ENCODE data around the gene CPLX1. TPM values are rescaled to one million over a fixed set of nuclear protein-coding genes. Genes with fewer than 3 reads are reported as not detected.

CPLX1 gene
- under 1 TPM in 3 of 4 donors, not detected in 1; 0.12 to 0.34 (median 0.13) TPM for total RNA-seq

DNA sequence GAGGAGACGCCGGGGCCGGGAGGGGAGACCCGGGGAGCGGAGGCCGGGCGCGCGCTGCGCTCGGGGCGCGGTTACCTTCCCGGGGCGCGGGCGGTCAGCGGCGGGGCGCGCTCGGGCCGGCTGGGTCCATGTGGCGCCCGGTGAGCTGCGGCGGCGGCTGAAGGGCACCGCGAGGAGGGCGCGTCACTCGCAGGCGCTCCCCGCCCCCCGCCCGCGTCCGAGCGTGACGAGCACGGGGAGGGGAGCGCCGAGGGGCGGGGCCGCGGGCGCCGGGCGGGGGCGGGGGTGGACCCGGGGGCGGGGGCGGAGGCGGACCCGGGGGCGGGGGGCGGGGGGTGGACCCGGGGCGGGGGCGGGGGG, at the start of gene CPLX1:
TSS of gene CPLX1 (minus strand) at position 159 of the 360 bp plus-strand sequence. CDS start 1,607 bp downstream, outside the sequence.
- WGBS, 2 donors: 0 to 2% methylated on average over 8 to 9 of the region's 61 CpGs
- TF ChIP-seq, protein P1, sequence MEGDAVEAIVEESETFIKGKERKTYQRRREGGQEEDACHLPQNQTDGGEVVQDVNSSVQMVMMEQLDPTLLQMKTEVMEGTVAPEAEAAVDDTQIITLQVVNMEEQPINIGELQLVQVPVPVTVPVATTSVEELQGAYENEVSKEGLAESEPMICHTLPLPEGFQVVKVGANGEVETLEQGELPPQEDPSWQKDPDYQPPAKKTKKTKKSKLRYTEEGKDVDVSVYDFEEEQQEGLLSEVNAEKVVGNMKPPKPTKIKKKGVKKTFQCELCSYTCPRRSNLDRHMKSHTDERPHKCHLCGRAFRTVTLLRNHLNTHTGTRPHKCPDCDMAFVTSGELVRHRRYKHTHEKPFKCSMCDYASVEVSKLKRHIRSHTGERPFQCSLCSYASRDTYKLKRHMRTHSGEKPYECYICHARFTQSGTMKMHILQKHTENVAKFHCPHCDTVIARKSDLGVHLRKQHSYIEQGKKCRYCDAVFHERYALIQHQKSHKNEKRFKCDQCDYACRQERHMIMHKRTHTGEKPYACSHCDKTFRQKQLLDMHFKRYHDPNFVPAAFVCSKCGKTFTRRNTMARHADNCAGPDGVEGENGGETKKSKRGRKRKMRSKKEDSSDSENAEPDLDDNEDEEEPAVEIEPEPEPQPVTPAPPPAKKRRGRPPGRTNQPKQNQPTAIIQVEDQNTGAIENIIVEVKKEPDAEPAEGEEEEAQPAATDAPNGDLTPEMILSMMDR (IDR thresholded peaks at IDR 0.05): no peak
- no peak for TF ChIP-seq POLR2A (IDR thresholded peaks at IDR 0.05)
- intact Hi-C loops (cut with DNase I; ENCODE audit: low total_unique reads): no loop called here
- no peak within 1 kb of the TSS for H3K4me3 ChIP-seq (ENCODE audit: low read depth, poor library complexity, severe bottlenecking)
- DNase-seq (ENCODE audit: low spot score in 2 of 2): no peak

DNA sequence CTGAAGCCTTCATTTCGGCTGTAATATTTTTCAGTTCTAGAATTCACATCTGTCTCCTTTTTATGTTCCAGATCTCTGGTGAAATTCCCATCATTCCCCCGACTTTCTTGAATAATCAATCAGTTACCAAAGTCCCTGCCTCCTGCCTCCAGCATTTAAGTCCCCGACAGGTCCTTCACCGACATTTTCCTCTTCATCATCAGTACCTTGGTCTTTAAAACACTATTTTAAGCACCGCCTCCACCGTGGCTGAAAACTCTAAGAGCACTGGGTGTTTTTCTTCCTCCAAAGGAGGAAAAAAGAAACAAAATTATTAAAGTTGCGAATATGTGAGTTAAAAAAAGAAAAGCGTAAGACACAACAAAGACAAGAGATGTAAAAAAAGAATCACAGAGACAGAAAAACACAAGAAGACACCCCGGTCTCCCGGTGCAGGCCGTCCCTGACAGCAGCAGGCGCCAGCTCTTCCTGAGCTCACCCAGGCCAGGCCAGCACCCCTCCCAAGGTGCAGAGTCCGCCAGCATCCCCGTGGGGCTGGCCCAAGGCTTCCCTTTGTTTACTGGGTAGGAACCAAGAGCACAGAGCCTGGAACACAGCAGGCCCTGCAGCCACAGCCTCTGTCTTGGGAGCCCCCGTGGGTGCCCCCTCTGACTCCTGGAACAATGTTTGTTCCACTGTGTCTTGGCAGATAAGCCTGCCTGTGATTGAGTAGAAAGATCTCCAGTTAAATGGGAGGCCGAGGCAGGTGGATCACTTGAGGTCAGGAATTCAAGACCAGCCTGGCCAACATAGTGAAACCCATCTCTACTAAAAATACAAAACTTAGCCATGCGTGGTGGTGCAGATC, 49.3 kb upstream of the CPLX1 start:
- intact Hi-C loops (cut with DNase I; ENCODE audit: low total_unique reads): no loop called here
- DNase-seq (ENCODE audit: low spot score in 2 of 2): no peak
- WGBS, 2 donors: 87 to 93% methylated on average over 16 to 17 of the region's 17 CpGs

GRCh38 chr4:874056-874455, 48.1 kb upstream of the CPLX1 start:
- no peak for TF ChIP-seq POLR2A (IDR thresholded peaks at IDR 0.05)
- TF ChIP-seq, protein P1 (IDR thresholded peaks at IDR 0.05): no peak
- no peak for DNase-seq (ENCODE audit: low spot score in 2 of 2)
- H3K4me3 ChIP-seq (ENCODE audit: low read depth, poor library complexity, severe bottlenecking): no peak overlapping the region
- 89 to 92% methylated on average over 9 of the region's 9 CpGs for WGBS, 2 donors
- intact Hi-C loops (cut with DNase I; ENCODE audit: low total_unique reads): no loop called here

More for the DNA sequence above, 49.3 kb upstream of the CPLX1 start:
- no peak overlapping the region for H3K4me3 ChIP-seq (ENCODE audit: low read depth, poor library complexity, severe bottlenecking)
- TF ChIP-seq, protein P1 (IDR thresholded peaks at IDR 0.05): no peak
- TF ChIP-seq POLR2A (IDR thresholded peaks at IDR 0.05): no peak

GRCh38 chr4:872241-872981, 46.5 kb upstream of the CPLX1 start:
- 88 to 90% methylated on average over 42 to 43 of the region's 43 CpGs for WGBS, 2 donors
- no peak overlapping the region for H3K4me3 ChIP-seq (ENCODE audit: low read depth, poor library complexity, severe bottlenecking)
- intact Hi-C loops (cut with DNase I; ENCODE audit: low total_unique reads): no loop called here
- no peak for DNase-seq (ENCODE audit: low spot score in 2 of 2)
- TF ChIP-seq, protein P1 (IDR thresholded peaks at IDR 0.05): no peak
- TF ChIP-seq POLR2A (IDR thresholded peaks at IDR 0.05): no peak

DNA sequence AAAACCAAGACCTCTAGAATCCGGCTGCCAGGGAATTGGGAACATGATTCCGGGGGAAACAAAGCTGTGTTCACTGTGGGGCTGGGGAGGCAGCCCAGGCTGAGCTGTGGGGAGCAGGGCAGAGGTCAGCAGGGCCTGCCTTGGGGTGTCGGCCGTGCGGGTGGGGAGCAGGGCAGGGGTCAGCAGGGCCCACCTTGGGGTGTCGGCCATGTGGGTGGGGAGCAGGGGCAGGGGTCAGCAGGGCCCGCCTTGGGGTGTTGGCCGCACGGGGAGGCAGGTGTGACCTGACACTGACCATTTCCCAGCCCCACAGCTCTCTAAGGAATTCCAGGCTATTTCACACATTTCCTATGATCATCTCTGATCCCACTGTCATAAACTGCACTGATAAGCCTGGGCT, 45.6 kb upstream of the CPLX1 start:
- intact Hi-C loops (cut with DNase I; ENCODE audit: low total_unique reads): no loop called here
- no peak for DNase-seq (ENCODE audit: low spot score in 2 of 2)
- no peak overlapping the region for H3K4me3 ChIP-seq (ENCODE audit: low read depth, poor library complexity, severe bottlenecking)
- TF ChIP-seq, protein P1 (IDR thresholded peaks at IDR 0.05): no peak
- TF ChIP-seq POLR2A (IDR thresholded peaks at IDR 0.05): no peak
- 80 to 93% methylated on average over 7 to 9 of the region's 9 CpGs for WGBS, 2 donors
